GM18520 (cell line): ENCODE results near the gene CLIC2.
"Not testable (repeated sequence)": the region's sequence is repeated elsewhere in the genome, so short reads cannot be mapped to it uniquely, and the experiment has no call there.

Source experiments
- ATAC-seq: cut with Tn5 transposase; IDR thresholded peaks from one replicate; pipeline ENCODE4 v1.9.1; 2021; ENCODE audit not compliant: unreplicated experiment

Gene CLIC2

GRCh38 chrX:155334486-155335336 is at the start of gene CLIC2:
Gene CLIC2 (minus strand): TSS chrX:155334614. CDS start chrX:155334427, 187 bp downstream.
- ATAC-seq = no peak

DNA sequence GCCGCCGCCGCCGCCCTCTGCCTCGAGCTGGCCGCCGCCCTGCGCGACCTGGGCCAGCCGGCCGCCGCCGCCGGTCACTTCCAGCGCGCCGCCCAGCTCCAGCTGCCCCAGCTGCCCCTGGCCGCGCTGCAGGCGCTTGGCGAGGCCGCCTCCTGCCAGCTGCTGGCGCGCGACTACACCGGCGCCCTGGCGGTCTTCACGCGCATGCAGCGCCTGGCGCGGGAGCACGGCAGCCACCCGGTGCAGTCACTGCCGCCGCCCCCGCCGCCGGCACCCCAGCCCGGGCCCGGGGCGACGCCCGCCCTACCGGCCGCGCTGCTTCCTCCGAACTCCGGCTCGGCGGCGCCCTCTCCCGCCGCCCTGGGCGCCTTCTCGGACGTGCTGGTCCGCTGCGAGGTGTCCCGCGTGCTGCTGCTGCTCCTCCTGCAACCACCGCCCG is 48.1 kb upstream of the CLIC2 start:
- peak; percentile 29 for ATAC-seq

DNA sequence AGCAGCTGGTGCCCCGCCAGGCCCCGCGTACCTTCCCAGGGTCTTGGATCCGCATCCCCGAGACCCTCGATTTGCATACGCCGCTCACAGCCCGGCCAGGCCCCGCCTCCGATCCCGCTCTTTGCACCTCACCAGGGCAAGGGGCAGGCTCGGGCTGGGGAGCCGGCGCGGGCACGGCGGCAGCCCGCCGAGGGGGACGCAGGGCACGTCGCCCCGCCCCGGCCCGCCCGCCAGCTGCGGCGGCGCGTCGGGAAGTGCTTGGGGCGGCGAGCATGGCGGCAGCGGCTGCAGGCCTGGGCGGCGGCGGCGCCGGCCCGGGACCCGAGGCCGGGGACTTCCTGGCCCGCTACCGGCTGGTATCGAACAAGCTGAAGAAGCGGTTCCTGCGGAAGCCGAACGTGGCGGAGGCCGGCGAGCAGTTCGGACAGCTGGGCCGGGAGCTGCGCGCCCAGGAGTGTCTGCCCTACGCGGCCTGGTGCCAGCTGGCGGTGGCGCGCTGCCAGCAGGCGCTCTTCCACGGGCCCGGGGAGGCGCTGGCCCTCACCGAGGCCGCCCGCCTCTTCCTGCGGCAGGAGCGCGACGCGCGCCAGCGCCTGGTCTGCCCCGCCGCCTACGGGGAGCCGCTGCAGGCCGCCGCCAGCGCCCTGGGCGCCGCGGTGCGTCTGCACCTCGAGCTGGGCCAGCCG is 47.6 kb upstream of the CLIC2 start, which contains the start of gene F8A2:
Gene F8A2 (plus strand): TSS at position 253 of the 686 bp plus-strand sequence. CDS start 20 bp downstream, at position 273.
- peak; percentile 60 for ATAC-seq

GRCh38 chrX:155379802-155380201 is 45.4 kb upstream of the CLIC2 start:
- ATAC-seq = not testable (repeated sequence)

DNA sequence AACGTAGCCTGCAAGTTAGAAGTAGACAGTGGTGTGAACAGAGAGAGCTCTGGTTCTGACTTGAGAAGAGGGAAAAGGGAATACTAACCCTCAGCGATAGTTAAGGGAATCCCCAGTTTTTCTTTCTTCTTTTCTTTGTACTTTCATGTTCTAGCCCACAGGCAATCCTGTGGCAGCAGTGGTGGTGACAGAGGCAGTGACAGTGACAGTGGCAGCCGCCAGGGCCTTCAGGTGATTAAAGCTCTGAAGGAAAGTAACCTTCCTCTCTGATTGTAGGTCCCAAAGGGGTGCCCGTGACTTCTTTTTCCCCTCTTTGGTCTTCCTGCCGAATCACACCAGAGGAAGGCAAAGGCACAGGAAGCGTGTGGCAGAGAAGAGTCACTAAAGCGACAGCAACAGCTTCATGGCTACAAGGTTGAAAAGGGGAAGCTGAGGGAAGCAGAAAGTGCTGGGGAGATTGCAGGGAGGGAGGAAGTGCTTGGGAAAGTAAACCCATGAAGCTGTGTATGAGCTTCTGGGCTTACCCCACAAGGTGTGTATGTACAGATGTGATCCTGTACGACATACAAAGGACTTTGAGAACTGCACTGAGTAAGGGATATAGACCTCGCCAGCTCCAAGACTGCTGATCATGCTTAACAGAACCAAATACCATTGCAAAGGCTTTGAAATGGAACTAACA is 39.5 kb upstream of the CLIC2 start:
- ATAC-seq = not testable (repeated sequence)

- not testable (repeated sequence) for ATAC-seq
These were observed 29.3 kb upstream of the CLIC2 start for GRCh38 chrX:155363712-155364111.

DNA sequence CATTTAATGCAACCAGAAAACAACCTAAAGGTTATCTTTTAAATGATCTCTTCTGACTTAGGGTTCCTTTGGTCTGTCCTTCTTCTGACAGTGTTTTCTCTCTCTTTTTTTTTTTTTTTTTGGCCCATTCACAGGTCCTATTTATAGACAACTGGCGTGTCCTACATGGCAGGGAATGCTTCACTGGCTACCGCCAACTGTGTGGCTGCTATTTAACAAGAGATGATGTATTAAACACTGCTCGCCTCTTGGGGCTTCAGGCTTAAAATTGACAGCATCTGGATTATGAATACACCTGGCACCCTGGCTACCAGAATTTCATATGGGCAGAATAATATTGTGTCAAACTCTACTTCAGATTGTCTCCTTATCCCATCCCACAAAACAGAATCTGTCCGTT is 15.0 kb upstream of the CLIC2 start:
- not testable (repeated sequence) for ATAC-seq

- ATAC-seq = not testable (repeated sequence)
These were observed 11.3 kb upstream of the CLIC2 start for GRCh38 chrX:155345689-155346088.

DNA sequence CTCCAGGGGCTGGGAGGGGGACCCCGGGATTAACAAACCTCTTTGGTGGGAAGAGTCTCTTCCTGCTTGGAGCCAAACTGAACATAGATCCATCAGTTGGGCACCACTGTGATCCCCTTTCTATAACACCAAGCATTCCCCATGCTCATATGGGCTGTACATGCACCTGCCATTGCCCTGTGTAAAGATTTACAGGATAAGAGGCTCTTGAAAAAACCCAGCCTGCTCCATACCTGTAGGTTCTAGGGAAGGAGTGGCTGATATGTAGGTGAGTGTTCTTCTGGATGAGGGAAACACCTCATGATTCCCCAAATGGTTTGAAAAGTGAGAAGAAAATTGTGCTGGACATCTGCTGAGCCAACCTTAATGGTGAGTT is 911 bp upstream of the CLIC2 start:
- not testable (repeated sequence) for ATAC-seq

- no peak for ATAC-seq
These were observed 792 bp downstream of the CLIC2 start for GRCh38 chrX:155333544-155334100.

DNA sequence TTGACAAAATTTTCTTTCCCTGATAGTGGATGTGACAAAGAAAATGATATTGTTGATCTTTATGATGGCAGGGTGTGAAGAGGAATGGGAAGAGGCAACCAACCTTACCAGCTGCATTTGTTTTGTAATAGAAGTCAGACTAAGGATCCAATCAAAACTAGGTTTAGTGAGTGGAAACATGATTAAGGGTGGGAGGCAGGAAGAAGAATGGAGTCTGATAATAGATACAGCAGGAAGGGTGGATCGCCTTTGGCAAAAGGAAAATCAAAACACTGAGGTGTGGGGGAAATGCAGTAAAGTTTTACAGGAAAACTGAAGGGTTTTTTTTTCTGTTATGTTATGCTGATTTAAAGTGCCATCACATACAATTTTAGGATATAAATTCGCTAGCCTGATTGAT is 3.4 kb downstream of the CLIC2 start:
- no peak for ATAC-seq

- no peak for ATAC-seq
These were observed 5.1 kb downstream of the CLIC2 start for GRCh38 chrX:155329293-155329692.

- ATAC-seq = no peak
These were observed 7.8 kb downstream of the CLIC2 start for GRCh38 chrX:155326610-155327009.

GRCh38 chrX:155314260-155314659 is 20.2 kb downstream of the CLIC2 start:
- no peak for ATAC-seq

DNA sequence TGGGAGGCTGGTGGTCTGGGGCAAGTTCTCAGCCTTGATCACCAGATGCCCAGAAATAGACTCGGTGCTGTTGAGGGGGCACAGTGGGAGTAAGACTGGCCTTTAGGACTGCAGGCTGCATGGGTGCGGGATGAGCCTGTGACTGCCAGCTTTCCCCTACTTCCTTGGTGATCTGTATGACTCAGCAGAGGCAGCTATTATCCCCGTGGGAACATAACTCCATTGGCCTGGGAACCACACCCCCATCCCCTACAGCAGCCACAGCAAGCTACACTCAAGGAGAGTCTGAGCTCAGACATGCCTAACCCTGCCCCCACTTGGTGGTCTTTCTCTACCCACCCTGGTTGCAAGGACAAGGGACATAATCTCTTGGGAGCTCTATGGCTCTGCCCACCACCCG is 20.6 kb downstream of the CLIC2 start:
- ATAC-seq = no peak

GRCh38 chrX:155293771-155294170 is 40.6 kb downstream of the CLIC2 start:
- no peak for ATAC-seq

DNA sequence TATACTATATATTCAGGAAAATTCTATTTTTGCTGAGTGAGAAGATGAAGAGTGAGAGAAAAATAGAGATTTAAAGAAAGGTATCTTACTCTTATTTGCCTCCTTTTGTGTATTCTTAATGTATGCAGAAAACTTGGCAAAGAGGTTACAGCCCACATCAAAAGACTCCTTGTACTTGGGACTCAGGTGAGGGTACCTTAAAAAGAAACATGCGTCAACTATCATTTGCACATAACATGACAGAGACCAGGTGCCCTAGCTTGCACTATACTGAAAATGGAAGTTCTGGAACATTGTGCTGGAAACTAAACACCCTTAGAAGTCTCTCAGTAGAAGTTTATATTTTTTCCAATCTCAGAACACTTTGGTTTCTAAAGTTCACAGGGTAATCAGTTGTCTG is 54.5 kb downstream of the CLIC2 start:
- no peak for ATAC-seq

DNA sequence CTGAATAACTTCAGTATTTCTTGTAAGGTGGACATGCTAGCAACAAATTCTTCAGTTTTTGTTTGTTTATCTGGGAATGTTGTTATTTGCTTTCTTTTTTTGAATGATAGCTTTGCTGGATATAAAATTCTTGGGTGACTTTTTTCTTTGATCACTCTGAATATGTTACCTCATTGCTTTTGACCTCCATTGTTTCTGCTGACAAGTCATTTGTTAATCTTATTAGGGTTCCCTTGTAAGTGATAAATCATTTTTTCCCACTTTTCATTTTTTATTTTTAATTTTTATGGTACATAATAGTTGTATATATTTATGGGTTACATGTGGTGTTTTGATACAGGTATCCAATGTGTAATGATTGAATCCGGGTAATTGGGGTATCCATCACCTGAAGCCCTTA is 63.4 kb downstream of the CLIC2 start:
- no peak for ATAC-seq

GRCh38 chrX:155267995-155268394 is 66.4 kb downstream of the CLIC2 start:
- ATAC-seq = not testable (repeated sequence)

- ATAC-seq = no peak
These were observed 68.0 kb downstream of the CLIC2 start for GRCh38 chrX:155266439-155266838.
